SH-SY5Y (cell line): ENCODE data around the gene HOXD9.

Source experiments
- GATA2 ChIP-seq: IDR thresholded peaks from 2 replicates; pipeline ENCODE4 v1.6.1; 2011; ENCODE audit warnings: mild to moderate bottlenecking, low read depth, low read length
- GATA3 ChIP-seq: IDR thresholded peaks from 2 replicates; pipeline ENCODE4 v1.6.1; 2011; ENCODE audit warnings: low read depth, mild to moderate bottlenecking, low read length, moderate library complexity

DNA sequence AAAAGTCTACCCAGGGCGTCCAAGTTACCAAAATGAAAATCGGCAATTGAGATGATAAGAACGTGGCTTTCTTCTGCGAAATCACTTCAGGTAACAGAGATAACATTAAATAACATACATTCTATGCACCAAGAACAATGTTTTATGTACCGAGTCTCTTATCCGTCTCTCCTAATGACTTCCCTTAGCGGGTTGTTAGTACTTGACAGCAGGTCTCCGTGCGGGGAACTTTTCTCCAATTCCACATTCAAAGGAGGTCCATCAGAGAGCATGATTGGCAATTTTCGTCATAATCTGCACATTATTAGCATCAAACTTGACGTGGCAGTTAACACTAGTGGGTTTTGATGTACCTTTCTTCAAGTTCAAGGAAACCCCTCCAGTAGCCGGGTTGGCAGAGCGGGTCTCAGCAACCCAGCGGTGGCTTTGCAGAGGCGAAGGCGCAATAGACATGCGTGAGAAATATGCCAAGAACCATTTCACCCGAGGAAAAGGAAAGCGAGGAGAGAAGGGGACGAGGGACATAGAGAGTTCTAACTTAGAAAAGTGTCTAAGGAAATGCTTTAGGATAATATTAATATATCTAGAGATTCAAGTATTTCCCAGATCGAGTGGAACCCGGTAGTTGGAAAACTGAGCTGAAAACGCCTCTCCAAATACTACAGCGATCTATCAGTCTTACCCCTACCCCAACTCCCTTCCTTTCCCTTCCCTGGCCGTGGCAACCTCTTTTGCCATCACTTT is 43.8 kb upstream of the HOXD9 start:
- no peak for TF ChIP-seq GATA2
- no peak for TF ChIP-seq GATA3
